Anterior cingulate cortex (tissue), 58 donors: ENCODE measurements around the gene MEIKIN.

Experiments
- DNase-seq, 58 donors: peaks; one replicate each; lab custom pipeline; 2025; lab: John Stamatoyannopoulos, UW

Gene MEIKIN

GRCh38 chr5:131974622-131974955 lies 29.1 kb upstream of the MEIKIN start:
- DNase-seq = no peak

- no peak for DNase-seq
Measured at GRCh38 chr5:131974016-131974415, 28.6 kb upstream of the MEIKIN start.

GRCh38 chr5:131973089-131973712 lies 27.7 kb upstream of the MEIKIN start:
- DNase-seq = no peak

DNA sequence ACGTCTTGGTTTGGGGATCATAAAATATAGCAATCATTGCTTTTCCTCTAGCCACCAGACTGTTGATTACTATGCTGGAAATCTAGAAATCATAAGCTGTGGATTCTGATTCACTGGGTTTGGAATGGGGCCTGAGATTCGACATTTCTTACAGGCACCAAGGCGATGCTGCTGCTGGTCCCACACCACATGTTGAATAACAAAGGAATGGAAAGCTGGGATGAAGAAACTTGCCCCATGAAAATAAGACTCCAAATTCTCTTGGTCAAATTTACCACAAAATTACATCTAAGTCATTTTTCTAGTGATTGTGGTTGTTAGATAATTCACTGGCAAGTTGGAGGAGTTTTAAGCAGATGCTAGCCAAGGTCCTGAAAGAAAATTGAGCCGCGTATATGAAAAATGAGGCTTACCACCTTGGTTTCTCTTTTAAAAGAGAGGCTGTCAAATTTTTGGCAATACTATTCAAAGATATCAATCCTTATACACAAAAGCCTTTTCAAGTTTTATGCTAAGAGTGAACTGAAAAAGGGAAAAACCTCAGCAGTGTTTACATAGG lies 23.0 kb upstream of the MEIKIN start:
- DNase-seq = no peak

GRCh38 chr5:131966551-131966950 lies 21.1 kb upstream of the MEIKIN start:
- DNase-seq = no peak

- DNase-seq = no peak
Measured at GRCh38 chr5:131965826-131966415, 20.5 kb upstream of the MEIKIN start.

DNA sequence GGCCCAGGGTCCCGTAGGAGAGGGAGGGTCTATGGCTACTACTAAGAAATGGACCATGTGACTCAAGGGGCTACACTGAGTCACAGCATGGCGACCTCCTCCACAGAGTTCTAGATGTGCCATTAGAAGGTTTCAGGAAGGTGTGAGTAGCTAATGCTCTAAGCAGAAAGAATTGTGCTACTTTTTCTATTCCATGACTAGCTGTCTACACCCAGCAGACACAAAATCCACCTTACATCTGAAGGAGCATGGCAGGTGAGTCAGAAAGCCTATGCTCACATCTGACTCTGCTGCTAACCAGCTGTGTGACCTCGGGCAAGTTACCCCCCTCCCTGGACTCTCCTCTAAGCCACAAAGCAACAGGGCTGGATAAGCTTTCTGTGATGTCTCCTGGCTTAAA lies 14.4 kb upstream of the MEIKIN start:
- DNase-seq = no peak

GRCh38 chr5:131959136-131959535 lies 13.7 kb upstream of the MEIKIN start:
- no peak for DNase-seq

GRCh38 chr5:131957721-131958441 lies 12.4 kb upstream of the MEIKIN start:
- peak in 26 of 58 donors; percentile 6 to 77 (median 22) for DNase-seq

- no peak for DNase-seq
Measured at GRCh38 chr5:131953969-131954368, 8.5 kb upstream of the MEIKIN start.

DNA sequence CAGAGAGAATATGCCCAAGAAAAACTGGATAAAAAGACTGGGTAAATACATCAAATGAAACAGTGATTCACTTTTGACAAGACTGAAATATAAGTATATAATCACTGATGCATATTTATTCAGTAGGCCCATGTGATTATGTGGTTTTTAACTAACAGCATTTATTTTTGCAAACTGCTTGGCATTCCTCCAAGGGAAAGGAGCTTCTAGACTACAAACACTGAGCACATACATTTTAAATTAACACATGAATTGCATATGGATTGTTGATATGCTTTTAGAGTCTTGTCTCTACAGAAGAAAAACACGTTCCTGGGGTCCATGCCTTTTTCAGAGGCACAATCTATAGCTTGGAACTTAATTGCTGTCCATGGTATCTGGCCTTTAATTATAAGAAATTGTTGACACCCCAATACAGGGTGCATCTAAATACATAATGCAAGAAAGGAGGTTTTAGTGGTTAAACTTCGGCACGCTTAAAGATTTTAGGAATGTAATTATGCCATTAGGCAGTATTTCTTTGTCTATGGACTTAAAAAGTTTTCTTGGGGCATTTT lies 6.9 kb upstream of the MEIKIN start:
- DNase-seq = no peak

GRCh38 chr5:131950706-131951105 lies 5.2 kb upstream of the MEIKIN start:
- DNase-seq = no peak

- DNase-seq = no peak
Measured at GRCh38 chr5:131947445-131947844, 2.0 kb upstream of the MEIKIN start.

- no peak for DNase-seq
Measured at GRCh38 chr5:131944702-131945550, 537 bp downstream of the MEIKIN start.

DNA sequence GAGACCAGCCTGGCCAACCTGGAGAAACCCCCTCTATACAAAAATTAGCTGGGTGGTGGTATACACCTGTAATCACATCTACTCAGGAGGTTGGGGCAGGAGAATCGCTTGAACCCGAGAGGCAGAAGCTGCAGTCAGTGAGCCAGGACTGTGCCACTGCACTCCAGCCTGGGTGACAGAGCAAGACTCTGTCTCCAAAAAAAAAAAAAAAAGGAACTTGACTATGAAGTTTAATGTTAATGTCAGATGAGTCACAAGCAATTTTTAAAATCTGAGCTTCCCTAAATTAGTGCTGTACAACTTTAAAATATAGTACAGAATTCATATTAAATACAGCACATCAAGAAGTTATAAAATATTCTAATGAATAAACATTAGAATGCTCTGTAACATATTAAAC lies 1.5 kb downstream of the MEIKIN start:
- DNase-seq = no peak

- no peak for DNase-seq
Measured at GRCh38 chr5:131942016-131942415, 3.4 kb downstream of the MEIKIN start.

DNA sequence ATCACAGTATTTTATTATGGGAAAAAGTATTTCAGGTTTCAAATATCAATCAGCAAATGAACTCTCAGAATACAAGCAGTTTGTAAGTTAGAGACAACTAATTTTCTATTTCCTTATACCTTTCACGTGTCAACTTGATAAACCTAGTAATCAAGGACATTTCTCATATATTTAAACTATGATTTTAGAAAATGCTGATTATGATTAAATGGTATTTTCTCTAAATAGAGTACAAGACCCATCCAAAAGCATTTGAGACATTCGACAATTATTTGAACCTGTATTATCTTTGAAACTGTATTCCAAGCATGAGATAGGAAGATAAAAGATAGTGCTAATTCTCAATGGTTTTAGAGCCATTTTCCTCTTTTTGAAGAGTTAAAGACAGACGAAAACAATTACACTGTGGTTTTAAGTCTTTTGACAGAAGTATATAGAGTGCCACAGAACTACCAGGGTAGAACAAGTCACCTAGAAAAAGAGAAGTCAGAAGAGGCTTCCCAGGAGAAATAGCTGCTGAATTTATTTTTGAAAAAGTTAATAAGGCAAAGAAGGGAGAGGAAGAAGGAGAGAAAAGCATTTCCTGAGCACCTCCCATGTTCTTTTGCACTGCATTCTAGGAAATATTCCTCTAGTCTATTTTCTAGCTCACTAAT lies 5.6 kb downstream of the MEIKIN start:
- no peak for DNase-seq

- DNase-seq = no peak
Measured at GRCh38 chr5:131932235-131932634, 13.2 kb downstream of the MEIKIN start.

DNA sequence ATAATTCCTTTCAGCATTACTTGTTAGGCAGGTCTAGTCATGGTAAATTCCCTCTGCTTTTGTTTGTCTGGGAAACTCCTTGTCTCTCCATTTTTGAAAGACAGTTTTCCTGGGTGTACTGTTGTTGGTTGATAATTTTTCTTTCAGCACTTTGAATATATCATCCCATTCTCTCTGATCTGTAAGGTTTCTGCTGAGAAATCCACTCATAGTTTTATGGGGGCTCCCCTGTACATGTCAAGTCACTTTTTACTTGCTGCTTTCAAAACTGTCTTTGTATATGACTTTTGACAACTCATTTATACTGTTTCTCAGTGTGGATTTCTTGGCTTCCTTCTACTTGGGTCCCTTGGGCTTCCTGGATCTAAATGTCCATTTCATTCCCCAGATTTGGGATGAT lies 16.5 kb downstream of the MEIKIN start:
- no peak for DNase-seq

DNA sequence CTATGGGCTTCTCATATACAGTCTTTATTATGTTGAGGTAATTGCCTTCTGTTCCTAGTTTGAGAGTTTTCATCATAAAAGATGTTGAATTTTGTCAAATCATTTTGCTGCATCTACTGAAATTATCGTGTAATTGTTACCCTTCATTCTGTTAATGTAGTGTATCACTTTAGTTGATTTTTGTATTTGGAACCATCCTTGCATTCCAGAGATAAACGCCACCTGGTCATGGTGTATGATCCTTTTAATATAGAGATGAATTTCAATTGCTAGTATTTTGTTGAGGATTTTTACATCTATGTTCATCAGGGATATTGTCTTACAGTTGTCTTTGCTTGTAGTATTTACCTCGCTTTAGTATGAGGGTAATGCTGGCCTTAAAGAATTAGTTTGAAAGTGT lies 19.3 kb downstream of the MEIKIN start:
- DNase-seq = no peak
